ENCODE measurements around the gene SDK1. TPM values are rescaled to one million over a fixed set of nuclear protein-coding genes. Genes with fewer than 3 reads are reported as not detected.

The SDK1 gene
- total and polyA plus RNA-seq, 2 of the 8 experiments (the other 6 are each of a cell fraction or from before 2014, with no cell fraction given): 3.3 to 7.2 TPM

DNA sequence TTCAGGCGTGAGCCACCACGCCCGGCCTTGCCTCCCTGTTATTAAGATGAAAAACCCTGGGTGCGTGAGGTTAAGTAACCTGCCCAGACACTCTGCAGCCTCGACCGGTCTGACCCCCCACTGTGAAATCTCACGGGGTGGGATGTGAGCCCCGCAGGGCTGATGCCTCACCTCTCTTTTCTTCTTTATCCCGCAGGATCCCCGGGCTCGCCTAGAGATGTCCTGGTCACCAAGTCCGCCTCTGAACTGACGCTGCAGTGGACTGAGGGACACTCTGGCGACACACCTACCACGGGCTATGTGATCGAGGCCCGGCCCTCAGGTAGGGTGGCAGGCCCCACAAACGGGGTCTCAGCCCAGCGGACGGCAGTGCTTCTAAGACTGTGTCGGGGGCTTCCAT, 920.0 kb downstream of the SDK1 start (continued):
- TF ChIP-seq CHD7 (IDR thresholded peaks at IDR 0.05; ENCODE audit: insufficient replicate concordance, low read length): no peak
- TF ChIP-seq SRF (IDR thresholded peaks at IDR 0.05; ENCODE audit: low read depth, low read length): no peak
- no peak for TF ChIP-seq RAD21 (IDR thresholded peaks at IDR 0.05 in 1 of 2, conservative IDR thresholded peaks at IDR 0.05 in 1 of 2; ENCODE audit: low read depth in 2 of 2, low read length in 2 of 2)
